ENCODE results near the gene SOST. TPM values are rescaled to one million over a fixed set of nuclear protein-coding genes. Genes with fewer than 3 reads are reported as not detected.

SOST gene
- total RNA-seq, 1 experiment from 2014 or later = not detected

- TSS peak; percentile 14 for BruUV-seq (replicated peaks)
- CTCF ChIA-PET = interaction anchor here (0.8 to 3.1 kb wide), 4 partner anchors 38 to 79 kb away, joined by 3 to 12 read pairs (median 4); partner anchors contain the start of gene CD300LG
- Mint-ChIP-seq H3K36me3 (ENCODE audit: insufficient read depth, unreplicated experiment) (peaks cover 48% of the 10 kb centered on the region), H3K27ac (ENCODE audit: unreplicated experiment) (no peak overlapping the region), H3K4me3 (ENCODE audit: low read depth, unreplicated experiment) (no peak overlapping the region), H3K27me3 (ENCODE audit: unreplicated experiment) (no peaks in the 10 kb centered on the region), H3K4me1 (ENCODE audit: low read depth, unreplicated experiment) (peaks cover 8% of the 10 kb centered on the region), H3K9me3 (ENCODE audit: low read depth, unreplicated experiment) (no peaks in the 10 kb centered on the region)
- no peak for DNase-seq
- intact Hi-C loops (cut with micrococcal nuclease; ENCODE audit: unreplicated experiment) = no loop called here
- TF ChIP-seq CTCF (IDR thresholded peaks at IDR 0.05; ENCODE audit: unreplicated experiment) = no peak
Observed at GRCh38 chr17:43767713-43768059, 9.1 kb upstream of the SOST start.

- Mint-ChIP-seq H3K27ac (ENCODE audit: unreplicated experiment) (no peak overlapping the region), H3K9me3 (ENCODE audit: low read depth, unreplicated experiment) (no peaks in the 10 kb centered on the region), H3K4me3 (ENCODE audit: low read depth, unreplicated experiment) (no peak overlapping the region), H3K27me3 (ENCODE audit: unreplicated experiment) (no peaks in the 10 kb centered on the region), H3K36me3 (ENCODE audit: insufficient read depth, unreplicated experiment) (peaks cover 43% of the 10 kb centered on the region), H3K4me1 (ENCODE audit: low read depth, unreplicated experiment) (peaks cover 3% of the 10 kb centered on the region)
- intact Hi-C loops (cut with micrococcal nuclease; ENCODE audit: unreplicated experiment) = no loop called here
- no TSS peak for BruUV-seq (replicated peaks)
- no peak for TF ChIP-seq CTCF (IDR thresholded peaks at IDR 0.05; ENCODE audit: unreplicated experiment)
- DNase-seq = no peak
- CTCF ChIA-PET = interaction anchor here (0.6 to 3.1 kb wide), 5 partner anchors 39 to 460 kb away, joined by 3 to 12 read pairs (median 3); partner anchors contain the start of gene CD300LG
Observed at GRCh38 chr17:43767053-43767712, 8.6 kb upstream of the SOST start.

GRCh38 chr17:43766413-43767052 is 7.9 kb upstream of the SOST start:
- Mint-ChIP-seq H3K27me3 (ENCODE audit: unreplicated experiment) (no peaks in the 10 kb centered on the region), H3K9me3 (ENCODE audit: low read depth, unreplicated experiment) (no peaks in the 10 kb centered on the region), H3K27ac (ENCODE audit: unreplicated experiment) (no peak overlapping the region), H3K4me1 (ENCODE audit: low read depth, unreplicated experiment) (no peaks in the 10 kb centered on the region), H3K36me3 (ENCODE audit: insufficient read depth, unreplicated experiment) (peaks cover 38% of the 10 kb centered on the region), H3K4me3 (ENCODE audit: low read depth, unreplicated experiment) (no peak overlapping the region)
- peak; percentile 56 for DNase-seq
- CTCF ChIA-PET = interaction anchor here (0.6 to 3.1 kb wide), 5 partner anchors 39 to 459 kb away, joined by 3 to 12 read pairs (median 4); partner anchors contain the start of gene CD300LG
- intact Hi-C loops (cut with micrococcal nuclease; ENCODE audit: unreplicated experiment) = no loop called here
- TF ChIP-seq CTCF (IDR thresholded peaks at IDR 0.05; ENCODE audit: unreplicated experiment) = peak; percentile 83
- no TSS peak for BruUV-seq (replicated peaks)

GRCh38 chr17:43760254-43760852 is 1.8 kb upstream of the SOST start:
- BruUV-seq (replicated peaks) = no TSS peak
- H3K4me1 Mint-ChIP-seq (ENCODE audit: low read depth, unreplicated experiment) = no peaks in the 10 kb centered on the region
- H3K27ac Mint-ChIP-seq (ENCODE audit: unreplicated experiment) = no peak overlapping the region
- intact Hi-C loops (cut with micrococcal nuclease; ENCODE audit: unreplicated experiment) = loop anchor here (1.0 to 2.0 kb wide), 2 partner anchors 66 to 184 kb away; no protein-coding TSS in a partner anchor
- peak; percentile 98 for DNase-seq
- peak; percentile 99 for TF ChIP-seq CTCF (IDR thresholded peaks at IDR 0.05; ENCODE audit: unreplicated experiment)
- no peaks in the 10 kb centered on the region for H3K9me3 Mint-ChIP-seq (ENCODE audit: low read depth, unreplicated experiment)
- peaks cover 49% of the 10 kb centered on the region for H3K27me3 Mint-ChIP-seq (ENCODE audit: unreplicated experiment)
- H3K4me3 Mint-ChIP-seq (ENCODE audit: low read depth, unreplicated experiment) = no peak overlapping the region
- CTCF ChIA-PET = interaction anchor here (0.7 to 5.9 kb wide), 6 partner anchors 26 to 184 kb away, joined by 3 to 43 read pairs (median 4); no protein-coding TSS in a partner anchor
- no peaks in the 10 kb centered on the region for H3K36me3 Mint-ChIP-seq (ENCODE audit: insufficient read depth, unreplicated experiment)
